HTR-8/SVneo (cell line): ENCODE measurements around the gene PHACTR1.
"Not testable (repeated sequence)": the region's sequence is repeated elsewhere in the genome, so short reads cannot be mapped to it uniquely, and the experiment has no call there.

Experiments
- DNase-seq: peaks from one replicate; pipeline ENCODE4 v3.0.0; 2011; ENCODE audit warnings: low spot score, mixed read lengths; ENCODE audit not compliant: insufficient read length
- FAIRE-seq: peaks from 2 replicates; lab custom pipeline; 2011; peaks lifted over from hg19 to GRCh38; lab: Jason Lieb, UNC

Gene PHACTR1

GRCh38 chr6:12939314-12939713 is 222.7 kb downstream of the PHACTR1 start:
- DNase-seq = no peak
- no peak for FAIRE-seq

GRCh38 chr6:12941422-12941821 is 224.9 kb downstream of the PHACTR1 start:
- DNase-seq (no peak), FAIRE-seq (no peak)

- FAIRE-seq (no peak), DNase-seq (no peak)
Observed at GRCh38 chr6:12943549-12943948, 227.0 kb downstream of the PHACTR1 start.

- no peak for DNase-seq
- no peak for FAIRE-seq
Observed at GRCh38 chr6:12944001-12944400, 227.4 kb downstream of the PHACTR1 start.

GRCh38 chr6:12944528-12944927 is 228.0 kb downstream of the PHACTR1 start:
- FAIRE-seq, DNase-seq: not testable (repeated sequence)

GRCh38 chr6:12947151-12947871 is 230.7 kb downstream of the PHACTR1 start:
- DNase-seq = no peak
- FAIRE-seq = no peak

GRCh38 chr6:12947967-12948366 is 231.4 kb downstream of the PHACTR1 start:
- FAIRE-seq = no peak

GRCh38 chr6:12950976-12951375 is 234.4 kb downstream of the PHACTR1 start:
- FAIRE-seq = no peak
- DNase-seq = no peak

More at GRCh38 chr6:12947967-12948366, 231.4 kb downstream of the PHACTR1 start:
- DNase-seq = no peak

GRCh38 chr6:12951415-12951814 is 234.8 kb downstream of the PHACTR1 start:
- no peak for DNase-seq
- no peak for FAIRE-seq

- FAIRE-seq (no peak), DNase-seq (no peak)
Observed at GRCh38 chr6:12952318-12952717, 235.8 kb downstream of the PHACTR1 start.

- DNase-seq (no peak), FAIRE-seq (no peak)
Observed at GRCh38 chr6:12955956-12956355, 239.4 kb downstream of the PHACTR1 start.

GRCh38 chr6:12956991-12957320 is 240.4 kb downstream of the PHACTR1 start:
- no peak for DNase-seq
- no peak for FAIRE-seq

GRCh38 chr6:12957321-12958051 is 240.9 kb downstream of the PHACTR1 start:
- peak; percentile 36 for DNase-seq
- FAIRE-seq = no peak

- DNase-seq (no peak), FAIRE-seq (no peak)
Observed at GRCh38 chr6:12958052-12958706, 241.6 kb downstream of the PHACTR1 start.

- DNase-seq = no peak
- FAIRE-seq = no peak
Observed at GRCh38 chr6:12961761-12962160, 245.2 kb downstream of the PHACTR1 start.

- DNase-seq (no peak), FAIRE-seq (no peak)
Observed at GRCh38 chr6:12962529-12962928, 246.0 kb downstream of the PHACTR1 start.

GRCh38 chr6:12962987-12963386 is 246.4 kb downstream of the PHACTR1 start:
- DNase-seq (no peak), FAIRE-seq (no peak)

- DNase-seq (no peak), FAIRE-seq (no peak)
Observed at GRCh38 chr6:12963567-12963966, 247.0 kb downstream of the PHACTR1 start.

- no peak for FAIRE-seq
- DNase-seq = no peak
Observed at GRCh38 chr6:12967686-12968085, 251.1 kb downstream of the PHACTR1 start.

GRCh38 chr6:12968290-12968689 is 251.7 kb downstream of the PHACTR1 start:
- no peak for FAIRE-seq
- no peak for DNase-seq

- DNase-seq (no peak), FAIRE-seq (no peak)
Observed at GRCh38 chr6:12968839-12969558, 252.4 kb downstream of the PHACTR1 start.
